HFF-Myc (cell line): ENCODE data around the gene EPHA3.

ENCODE experiments used
- DNase-seq: peaks from one replicate; pipeline ENCODE4 v3.0.0-alpha.2; 2011; ENCODE audit warnings: low read depth; ENCODE audit errors: extremely low read depth
- H3K4me3 ChIP-seq: replicated peaks from 2 replicates; pipeline ENCODE4 v1.5.1; 2011; ENCODE audit warnings: low read depth, mild to moderate bottlenecking, control low read depth, low read length
- CTCF ChIP-seq: IDR thresholded peaks from 2 replicates; pipeline ENCODE4 v1.5.1; 2012; ENCODE audit warnings: mild to moderate bottlenecking, low read depth, low read length, control low read depth; ENCODE audit errors: missing control alignments

Gene EPHA3

DNA sequence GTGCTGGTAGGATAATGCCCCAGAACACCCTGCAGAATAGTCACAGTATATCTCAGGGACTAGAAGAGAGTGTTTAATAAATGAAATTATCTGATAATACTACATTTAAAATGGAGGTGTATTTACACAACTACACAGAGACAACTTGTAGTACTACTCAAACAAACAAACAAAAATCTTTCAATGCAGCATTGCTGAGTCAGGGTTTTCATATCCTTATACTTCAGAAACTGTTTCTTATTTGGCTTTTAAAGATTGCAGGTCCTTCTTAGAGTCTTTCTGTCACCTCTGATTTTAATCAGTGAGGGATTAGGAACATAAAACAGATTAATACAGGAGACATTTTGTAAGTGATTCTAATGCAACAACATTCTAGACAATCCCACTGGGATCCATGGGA, 57.4 kb downstream of the EPHA3 start:
- DNase-seq, result no peak
- no peak for TF ChIP-seq CTCF
- H3K4me3 ChIP-seq, result no peak overlapping the region

- no peak overlapping the region for H3K4me3 ChIP-seq
- no peak for DNase-seq
- no peak for TF ChIP-seq CTCF
These were observed 58.3 kb downstream of the EPHA3 start for GRCh38 chr3:89165636-89166263.

GRCh38 chr3:89171687-89172545, 64.5 kb downstream of the EPHA3 start:
- no peak overlapping the region for H3K4me3 ChIP-seq
- no peak for TF ChIP-seq CTCF
- no peak for DNase-seq

- no peak overlapping the region for H3K4me3 ChIP-seq
- no peak for DNase-seq
- TF ChIP-seq CTCF, result no peak
These were observed 66.1 kb downstream of the EPHA3 start for GRCh38 chr3:89173546-89173945.

- no peak for DNase-seq
- no peak for TF ChIP-seq CTCF
- H3K4me3 ChIP-seq, result no peak overlapping the region
These were observed 72.1 kb downstream of the EPHA3 start for GRCh38 chr3:89179355-89180001.

GRCh38 chr3:89180334-89180733, 72.9 kb downstream of the EPHA3 start:
- no peak for DNase-seq
- no peak overlapping the region for H3K4me3 ChIP-seq
- no peak for TF ChIP-seq CTCF
